Measurements from ENCODE around the gene TGFBR3L. TPM values are rescaled to one million over a fixed set of nuclear protein-coding genes. Genes with fewer than 3 reads are reported as not detected.
A peak's percentile ranks its signal among the peaks of the same experiment; 100 is the strongest.

TGFBR3L gene
- polyA plus RNA-seq, 3 donors = not detected

- TF ChIP-seq, protein P1, sequence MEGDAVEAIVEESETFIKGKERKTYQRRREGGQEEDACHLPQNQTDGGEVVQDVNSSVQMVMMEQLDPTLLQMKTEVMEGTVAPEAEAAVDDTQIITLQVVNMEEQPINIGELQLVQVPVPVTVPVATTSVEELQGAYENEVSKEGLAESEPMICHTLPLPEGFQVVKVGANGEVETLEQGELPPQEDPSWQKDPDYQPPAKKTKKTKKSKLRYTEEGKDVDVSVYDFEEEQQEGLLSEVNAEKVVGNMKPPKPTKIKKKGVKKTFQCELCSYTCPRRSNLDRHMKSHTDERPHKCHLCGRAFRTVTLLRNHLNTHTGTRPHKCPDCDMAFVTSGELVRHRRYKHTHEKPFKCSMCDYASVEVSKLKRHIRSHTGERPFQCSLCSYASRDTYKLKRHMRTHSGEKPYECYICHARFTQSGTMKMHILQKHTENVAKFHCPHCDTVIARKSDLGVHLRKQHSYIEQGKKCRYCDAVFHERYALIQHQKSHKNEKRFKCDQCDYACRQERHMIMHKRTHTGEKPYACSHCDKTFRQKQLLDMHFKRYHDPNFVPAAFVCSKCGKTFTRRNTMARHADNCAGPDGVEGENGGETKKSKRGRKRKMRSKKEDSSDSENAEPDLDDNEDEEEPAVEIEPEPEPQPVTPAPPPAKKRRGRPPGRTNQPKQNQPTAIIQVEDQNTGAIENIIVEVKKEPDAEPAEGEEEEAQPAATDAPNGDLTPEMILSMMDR (IDR thresholded peaks at IDR 0.05) = no peak
- Mint-ChIP-seq H3K9me3 (peaks cover 0 to 2% (median 2%) of the 10 kb centered on the region in 7 donors), H3K4me3 (peak overlapping the region in 1 of 2 donors; percentile 77), H3K27ac (no peak overlapping the region), H3K36me3 (peaks cover 18 to 19% of the 10 kb centered on the region in 2 donors), H3K27me3 (ENCODE audit: low read depth in 3 of 3) (peaks cover 14 to 24% (median 16%) of the 10 kb centered on the region in 3 donors), H3K4me1 (peaks cover 24% of the 10 kb centered on the region)
- peak overlapping the region; percentile 31 for H2AFZ ChIP-seq (ENCODE audit: insufficient read depth, low read depth, low read length, poor library complexity, severe bottlenecking)
- H3K4me2 ChIP-seq (replicated peaks; ENCODE audit: extremely low read depth, low read length, poor library complexity, severe bottlenecking) = peak overlapping the region; percentile 70
- H4K20me1 ChIP-seq (ENCODE audit: insufficient read depth, low read length) = peaks cover 7% of the 10 kb centered on the region
- H3K4me3 ChIP-seq (replicated peaks in 1 of 3; ENCODE audit: low read depth in 2 of 3, low read length in 3 of 3) = peak overlapping the region in 1 of 3 experiments; percentile 59
- peaks cover 12 to 15% of the 10 kb centered on the region in 2 donors for H3K36me3 ChIP-seq (replicated peaks in 1 of 2; ENCODE audit: control insufficient read depth in 1 of 2, insufficient read depth in 2 of 2, low read length in 2 of 2)
- H3K4me1 ChIP-seq (ENCODE audit: control insufficient read depth in 1 of 2, insufficient read depth in 2 of 2, low read length in 2 of 2) = peaks cover 21 to 35% of the 10 kb centered on the region in 2 donors
- H3K27me3 ChIP-seq (ENCODE audit: control insufficient read depth in 2 of 2, insufficient read depth in 2 of 2, low read length in 2 of 2) = no peaks in the 10 kb centered on the region
- DNase-seq = no peak
- H3K79me2 ChIP-seq (ENCODE audit: insufficient read depth, low read length) = no peaks in the 10 kb centered on the region
- no peak overlapping the region for H3K27ac ChIP-seq (ENCODE audit: low read depth in 1 of 2, low read length in 2 of 2)
- H3K9ac ChIP-seq (ENCODE audit: insufficient read depth, low read length, poor library complexity, severe bottlenecking) = no peak overlapping the region
- 70% methylated on average over 24 of the region's 34 CpGs for WGBS (ENCODE audit: insufficient coverage)
- intact Hi-C loops (cut with micrococcal nuclease) = loop anchor here (5.0 to 10.0 kb wide), 3 partner anchors 52 to 1890 kb away; partner anchors contain the start of genes FBXL12 (in 1 of the 2) and PRR36 (in 1 of the 2)
- no peaks in the 10 kb centered on the region for H3K9me3 ChIP-seq (replicated peaks in 1 of 2; ENCODE audit: control insufficient read depth in 1 of 2, insufficient read depth in 1 of 2, low read length in 2 of 2)
These were observed 10.1 kb downstream of the TGFBR3L start for GRCh38 chr19:7924651-7925170.

- Histone ChIP-seq H3K9me3 (replicated peaks in 1 of 2; ENCODE audit: control insufficient read depth in 1 of 2, insufficient read depth in 1 of 2, low read length in 2 of 2) (no peaks in the 10 kb centered on the region), H3K4me1 (ENCODE audit: control insufficient read depth in 1 of 2, insufficient read depth in 2 of 2, low read length in 2 of 2) (peaks cover 18 to 30% of the 10 kb centered on the region in 2 donors), H3K27me3 (ENCODE audit: control insufficient read depth in 2 of 2, insufficient read depth in 2 of 2, low read length in 2 of 2) (no peaks in the 10 kb centered on the region), H3K27ac (ENCODE audit: low read depth in 1 of 2, low read length in 2 of 2) (no peak overlapping the region), H2AFZ (ENCODE audit: insufficient read depth, low read depth, low read length, poor library complexity, severe bottlenecking) (peak overlapping the region; percentile 31), H3K36me3 (replicated peaks in 1 of 2; ENCODE audit: control insufficient read depth in 1 of 2, insufficient read depth in 2 of 2, low read length in 2 of 2) (peaks cover 14 to 16% of the 10 kb centered on the region in 2 donors), H3K9ac (ENCODE audit: insufficient read depth, low read length, poor library complexity, severe bottlenecking) (no peak overlapping the region), H3K4me2 (replicated peaks; ENCODE audit: extremely low read depth, low read length, poor library complexity, severe bottlenecking) (peak overlapping the region; percentile 70), H3K79me2 (ENCODE audit: insufficient read depth, low read length) (no peaks in the 10 kb centered on the region), H4K20me1 (ENCODE audit: insufficient read depth, low read length) (peaks cover 7% of the 10 kb centered on the region), H3K4me3 (replicated peaks in 1 of 3; ENCODE audit: low read depth in 2 of 3, low read length in 3 of 3) (peak overlapping the region in 1 of 3 experiments; percentile 59)
- Mint-ChIP-seq H3K27ac (peak overlapping the region in 2 of 7 donors; percentile 30 to 73), H3K9me3 (peaks cover 0 to 2% (median 1%) of the 10 kb centered on the region in 7 donors), H3K36me3 (peaks cover 17 to 24% of the 10 kb centered on the region in 2 donors), H3K4me3 (peak overlapping the region; percentile 72 to 91), H3K27me3 (ENCODE audit: low read depth in 3 of 3) (peaks cover 13 to 19% (median 14%) of the 10 kb centered on the region in 3 donors), H3K4me1 (peaks cover 20% of the 10 kb centered on the region)
- intact Hi-C loops (cut with micrococcal nuclease) = loop anchor here in 1 of 2 donors (10.0 kb wide), 1 partner anchor 1889 kb away; the partner anchor contains the start of gene FBXL12
- peak; percentile 49 to 65 (median 51) for DNase-seq
- whole genome bisulfite sequencing (ENCODE audit: insufficient coverage) = under 1% methylated on average over 94 of the region's 98 CpGs
- TF ChIP-seq, protein P1 (IDR thresholded peaks at IDR 0.05) = peak; percentile 97
These were observed 10.7 kb downstream of the TGFBR3L start for GRCh38 chr19:7925171-7925851.
